Measurements from ENCODE around the gene PPP2CA. TPM values are rescaled to one million over a fixed set of nuclear protein-coding genes. Genes with fewer than 3 reads are reported as not detected.

The PPP2CA gene
- total and polyA plus RNA-seq, 9 of the 15 experiments (the other 6 are each of a cell fraction or from before 2014, with no cell fraction given), result 23.0 to 257 (median 109) TPM

DNA sequence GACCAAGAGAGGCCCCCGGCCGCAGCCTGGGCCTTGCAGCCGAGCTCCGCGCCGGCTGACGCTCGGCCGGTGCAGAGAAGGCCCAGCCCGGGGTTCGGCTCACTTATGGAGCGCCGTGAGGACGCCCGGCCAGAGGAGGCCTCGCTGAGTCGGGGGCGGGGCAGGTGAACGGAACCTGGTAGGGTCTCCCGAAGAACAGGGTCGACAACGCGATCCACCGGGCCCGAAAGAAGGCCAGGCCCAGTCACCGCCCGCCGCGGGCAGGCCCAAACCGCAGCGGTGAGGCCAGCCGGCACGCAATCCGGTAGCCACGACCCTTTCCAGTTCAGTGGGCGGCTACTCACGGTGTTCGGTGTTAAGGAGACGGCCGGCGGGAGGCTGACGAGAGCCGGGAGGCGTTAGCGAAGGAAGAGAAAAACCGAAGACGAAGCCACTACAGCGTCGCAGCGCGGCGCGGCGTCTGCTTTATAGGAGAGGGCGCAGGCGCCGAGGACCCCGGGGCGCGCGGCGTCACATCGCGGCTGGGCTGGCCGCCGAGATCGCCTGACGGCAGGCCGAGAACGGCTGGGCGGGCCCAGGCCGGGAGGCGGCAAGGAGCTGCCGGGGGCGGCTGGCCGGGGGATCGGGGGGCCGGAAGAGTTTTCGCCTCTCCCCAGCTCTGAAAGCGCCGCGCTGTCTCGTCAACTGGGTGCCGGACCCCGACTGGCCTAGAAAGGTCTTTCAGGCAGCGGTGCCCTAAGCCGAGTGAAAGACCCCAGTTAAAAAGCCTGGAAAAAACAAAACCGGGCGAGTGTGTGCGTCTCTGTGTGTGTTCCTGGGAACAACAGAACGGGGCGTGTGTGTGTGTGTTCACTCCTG is 49.1 kb downstream of the PPP2CA start, which contains the start of gene SKP1 (continued):
- TF ChIP-seq, protein P1, sequence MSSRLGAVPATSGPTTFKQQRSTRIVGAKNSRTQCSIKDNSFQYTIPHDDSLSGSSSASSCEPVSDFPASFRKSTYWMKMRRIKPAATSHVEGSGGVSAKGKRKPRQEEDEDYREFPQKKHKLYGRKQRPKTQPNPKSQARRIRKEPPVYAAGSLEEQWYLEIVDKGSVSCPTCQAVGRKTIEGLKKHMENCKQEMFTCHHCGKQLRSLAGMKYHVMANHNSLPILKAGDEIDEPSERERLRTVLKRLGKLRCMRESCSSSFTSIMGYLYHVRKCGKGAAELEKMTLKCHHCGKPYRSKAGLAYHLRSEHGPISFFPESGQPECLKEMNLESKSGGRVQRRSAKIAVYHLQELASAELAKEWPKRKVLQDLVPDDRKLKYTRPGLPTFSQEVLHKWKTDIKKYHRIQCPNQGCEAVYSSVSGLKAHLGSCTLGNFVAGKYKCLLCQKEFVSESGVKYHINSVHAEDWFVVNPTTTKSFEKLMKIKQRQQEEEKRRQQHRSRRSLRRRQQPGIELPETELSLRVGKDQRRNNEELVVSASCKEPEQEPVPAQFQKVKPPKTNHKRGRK (tag; IDR thresholded peaks at IDR 0.05), result no peak
- TF ChIP-seq, protein P2, sequence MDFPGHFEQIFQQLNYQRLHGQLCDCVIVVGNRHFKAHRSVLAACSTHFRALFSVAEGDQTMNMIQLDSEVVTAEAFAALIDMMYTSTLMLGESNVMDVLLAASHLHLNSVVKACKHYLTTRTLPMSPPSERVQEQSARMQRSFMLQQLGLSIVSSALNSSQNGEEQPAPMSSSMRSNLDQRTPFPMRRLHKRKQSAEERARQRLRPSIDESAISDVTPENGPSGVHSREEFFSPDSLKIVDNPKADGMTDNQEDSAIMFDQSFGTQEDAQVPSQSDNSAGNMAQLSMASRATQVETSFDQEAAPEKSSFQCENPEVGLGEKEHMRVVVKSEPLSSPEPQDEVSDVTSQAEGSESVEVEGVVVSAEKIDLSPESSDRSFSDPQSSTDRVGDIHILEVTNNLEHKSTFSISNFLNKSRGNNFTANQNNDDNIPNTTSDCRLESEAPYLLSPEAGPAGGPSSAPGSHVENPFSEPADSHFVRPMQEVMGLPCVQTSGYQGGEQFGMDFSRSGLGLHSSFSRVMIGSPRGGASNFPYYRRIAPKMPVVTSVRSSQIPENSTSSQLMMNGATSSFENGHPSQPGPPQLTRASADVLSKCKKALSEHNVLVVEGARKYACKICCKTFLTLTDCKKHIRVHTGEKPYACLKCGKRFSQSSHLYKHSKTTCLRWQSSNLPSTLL (IDR thresholded peaks at IDR 0.05), result no peak
- peak; percentile 60; the same call in 1 of the 2 replicates for TF ChIP-seq ZBTB7A (IDR thresholded peaks at IDR 0.05; ENCODE audit: borderline replicate concordance, control insufficient read depth, low read depth, low read length)
- TF ChIP-seq, protein P3, sequence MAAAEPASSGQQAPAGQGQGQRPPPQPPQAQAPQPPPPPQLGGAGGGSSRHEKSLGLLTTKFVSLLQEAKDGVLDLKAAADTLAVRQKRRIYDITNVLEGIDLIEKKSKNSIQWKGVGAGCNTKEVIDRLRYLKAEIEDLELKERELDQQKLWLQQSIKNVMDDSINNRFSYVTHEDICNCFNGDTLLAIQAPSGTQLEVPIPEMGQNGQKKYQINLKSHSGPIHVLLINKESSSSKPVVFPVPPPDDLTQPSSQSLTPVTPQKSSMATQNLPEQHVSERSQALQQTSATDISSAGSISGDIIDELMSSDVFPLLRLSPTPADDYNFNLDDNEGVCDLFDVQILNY (CRISPR knock-in tag; IDR thresholded peaks at IDR 0.05), result peak; percentile 77; the same call in 1 of the 2 replicates
- no peak for TF ChIP-seq MYBL2 (IDR thresholded peaks at IDR 0.05; ENCODE audit: low read depth)
- no peak for TF ChIP-seq MYBL2 (CRISPR knock-in tag; IDR thresholded peaks at IDR 0.05; ENCODE audit: borderline replicate concordance)
- TF ChIP-seq CREM (IDR thresholded peaks at IDR 0.05; ENCODE audit: low read depth), result peak; percentile 86
- TF ChIP-seq, protein P4, sequence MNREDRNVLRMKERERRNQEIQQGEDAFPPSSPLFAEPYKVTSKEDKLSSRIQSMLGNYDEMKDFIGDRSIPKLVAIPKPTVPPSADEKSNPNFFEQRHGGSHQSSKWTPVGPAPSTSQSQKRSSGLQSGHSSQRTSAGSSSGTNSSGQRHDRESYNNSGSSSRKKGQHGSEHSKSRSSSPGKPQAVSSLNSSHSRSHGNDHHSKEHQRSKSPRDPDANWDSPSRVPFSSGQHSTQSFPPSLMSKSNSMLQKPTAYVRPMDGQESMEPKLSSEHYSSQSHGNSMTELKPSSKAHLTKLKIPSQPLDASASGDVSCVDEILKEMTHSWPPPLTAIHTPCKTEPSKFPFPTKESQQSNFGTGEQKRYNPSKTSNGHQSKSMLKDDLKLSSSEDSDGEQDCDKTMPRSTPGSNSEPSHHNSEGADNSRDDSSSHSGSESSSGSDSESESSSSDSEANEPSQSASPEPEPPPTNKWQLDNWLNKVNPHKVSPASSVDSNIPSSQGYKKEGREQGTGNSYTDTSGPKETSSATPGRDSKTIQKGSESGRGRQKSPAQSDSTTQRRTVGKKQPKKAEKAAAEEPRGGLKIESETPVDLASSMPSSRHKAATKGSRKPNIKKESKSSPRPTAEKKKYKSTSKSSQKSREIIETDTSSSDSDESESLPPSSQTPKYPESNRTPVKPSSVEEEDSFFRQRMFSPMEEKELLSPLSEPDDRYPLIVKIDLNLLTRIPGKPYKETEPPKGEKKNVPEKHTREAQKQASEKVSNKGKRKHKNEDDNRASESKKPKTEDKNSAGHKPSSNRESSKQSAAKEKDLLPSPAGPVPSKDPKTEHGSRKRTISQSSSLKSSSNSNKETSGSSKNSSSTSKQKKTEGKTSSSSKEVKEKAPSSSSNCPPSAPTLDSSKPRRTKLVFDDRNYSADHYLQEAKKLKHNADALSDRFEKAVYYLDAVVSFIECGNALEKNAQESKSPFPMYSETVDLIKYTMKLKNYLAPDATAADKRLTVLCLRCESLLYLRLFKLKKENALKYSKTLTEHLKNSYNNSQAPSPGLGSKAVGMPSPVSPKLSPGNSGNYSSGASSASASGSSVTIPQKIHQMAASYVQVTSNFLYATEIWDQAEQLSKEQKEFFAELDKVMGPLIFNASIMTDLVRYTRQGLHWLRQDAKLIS (CRISPR knock-in tag; IDR thresholded peaks at IDR 0.05), result peak; percentile 99
- TF ChIP-seq, protein P5, sequence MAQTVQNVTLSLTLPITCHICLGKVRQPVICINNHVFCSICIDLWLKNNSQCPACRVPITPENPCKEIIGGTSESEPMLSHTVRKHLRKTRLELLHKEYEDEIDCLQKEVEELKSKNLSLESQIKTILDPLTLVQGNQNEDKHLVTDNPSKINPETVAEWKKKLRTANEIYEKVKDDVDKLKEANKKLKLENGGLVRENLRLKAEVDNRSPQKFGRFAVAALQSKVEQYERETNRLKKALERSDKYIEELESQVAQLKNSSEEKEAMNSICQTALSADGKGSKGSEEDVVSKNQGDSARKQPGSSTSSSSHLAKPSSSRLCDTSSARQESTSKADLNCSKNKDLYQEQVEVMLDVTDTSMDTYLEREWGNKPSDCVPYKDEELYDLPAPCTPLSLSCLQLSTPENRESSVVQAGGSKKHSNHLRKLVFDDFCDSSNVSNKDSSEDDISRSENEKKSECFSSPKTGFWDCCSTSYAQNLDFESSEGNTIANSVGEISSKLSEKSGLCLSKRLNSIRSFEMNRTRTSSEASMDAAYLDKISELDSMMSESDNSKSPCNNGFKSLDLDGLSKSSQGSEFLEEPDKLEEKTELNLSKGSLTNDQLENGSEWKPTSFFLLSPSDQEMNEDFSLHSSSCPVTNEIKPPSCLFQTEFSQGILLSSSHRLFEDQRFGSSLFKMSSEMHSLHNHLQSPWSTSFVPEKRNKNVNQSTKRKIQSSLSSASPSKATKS (CRISPR knock-in tag; IDR thresholded peaks at IDR 0.05), result no peak
- TF ChIP-seq, protein P6, sequence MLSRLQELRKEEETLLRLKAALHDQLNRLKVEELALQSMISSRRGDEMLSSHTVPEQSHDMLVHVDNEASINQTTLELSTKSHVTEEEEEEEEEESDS (CRISPR knock-in tag; IDR thresholded peaks at IDR 0.05), result no peak
- TF ChIP-seq, protein P7, sequence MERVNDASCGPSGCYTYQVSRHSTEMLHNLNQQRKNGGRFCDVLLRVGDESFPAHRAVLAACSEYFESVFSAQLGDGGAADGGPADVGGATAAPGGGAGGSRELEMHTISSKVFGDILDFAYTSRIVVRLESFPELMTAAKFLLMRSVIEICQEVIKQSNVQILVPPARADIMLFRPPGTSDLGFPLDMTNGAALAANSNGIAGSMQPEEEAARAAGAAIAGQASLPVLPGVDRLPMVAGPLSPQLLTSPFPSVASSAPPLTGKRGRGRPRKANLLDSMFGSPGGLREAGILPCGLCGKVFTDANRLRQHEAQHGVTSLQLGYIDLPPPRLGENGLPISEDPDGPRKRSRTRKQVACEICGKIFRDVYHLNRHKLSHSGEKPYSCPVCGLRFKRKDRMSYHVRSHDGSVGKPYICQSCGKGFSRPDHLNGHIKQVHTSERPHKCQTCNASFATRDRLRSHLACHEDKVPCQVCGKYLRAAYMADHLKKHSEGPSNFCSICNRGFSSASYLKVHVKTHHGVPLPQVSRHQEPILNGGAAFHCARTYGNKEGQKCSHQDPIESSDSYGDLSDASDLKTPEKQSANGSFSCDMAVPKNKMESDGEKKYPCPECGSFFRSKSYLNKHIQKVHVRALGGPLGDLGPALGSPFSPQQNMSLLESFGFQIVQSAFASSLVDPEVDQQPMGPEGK (CRISPR knock-in tag; IDR thresholded peaks at IDR 0.05; ENCODE audit: borderline replicate concordance), result no peak
- no peak for TF ChIP-seq HNRNPK (IDR thresholded peaks at IDR 0.05; ENCODE audit: low read depth, low read length, poor library complexity, severe bottlenecking)

Measured in K562 (cell line).